HL-60 (cell line): ENCODE results near the gene PCDHB13.
"Not testable (repeated sequence)": the region's sequence is repeated elsewhere in the genome, so short reads cannot be mapped to it uniquely, and the experiment has no call there.

Experiments
- DNase-seq, 2 experiments: peaks; one replicate each; pipeline ENCODE4 v3.0.0-alpha.2; 2010 to 2020; ENCODE audit warnings: low read depth in 1 of 2, low spot score in 1 of 2
- H3K27ac ChIP-seq: fragments of 250-450 bp; sonication (Bioruptor Pico); replicated peaks from 2 replicates; pipeline ENCODE4 v1.5.1; 2020; ENCODE audit warnings: mild to moderate bottlenecking, moderate library complexity
- H3K27me3 ChIP-seq: fragments of 250-450 bp; sonication (Bioruptor Pico); 2 replicates; pipeline ENCODE4 v1.5.1; 2021; ENCODE audit warnings: mild to moderate bottlenecking, moderate library complexity; ENCODE audit not compliant: insufficient read depth, poor library complexity, severe bottlenecking
- H3K4me3 ChIP-seq: replicated peaks from 2 replicates; pipeline ENCODE4 v1.5.1; 2011; ENCODE audit warnings: mild to moderate bottlenecking, control low read depth, low read length; ENCODE audit not compliant: insufficient read depth
- GABPA ChIP-seq: IDR thresholded peaks from 2 replicates; pipeline ENCODE4 v1.6.1; 2012; ENCODE audit warnings: low read depth
- POLR2AphosphoS5 ChIP-seq: IDR thresholded peaks from 2 replicates; pipeline ENCODE4 v1.6.1; 2012; ENCODE audit warnings: low read depth
- SPI1 ChIP-seq: IDR thresholded peaks from 2 replicates; pipeline ENCODE4 v1.6.1; 2012; ENCODE audit warnings: low read depth, mild to moderate bottlenecking, borderline replicate concordance
- TF ChIP-seq, protein P1 (sequence below): IDR thresholded peaks from 2 replicates; pipeline ENCODE4 v1.6.1; 2012; ENCODE audit warnings: low read depth; ENCODE audit not compliant: insufficient replicate concordance
- TF ChIP-seq, protein P2 (sequence below): IDR thresholded peaks from one replicate; pipeline ENCODE4 v1.5.1; 2011; ENCODE audit warnings: low read length, control low read depth, inconsistent platforms; ENCODE audit not compliant: insufficient read depth

Gene PCDHB13

DNA sequence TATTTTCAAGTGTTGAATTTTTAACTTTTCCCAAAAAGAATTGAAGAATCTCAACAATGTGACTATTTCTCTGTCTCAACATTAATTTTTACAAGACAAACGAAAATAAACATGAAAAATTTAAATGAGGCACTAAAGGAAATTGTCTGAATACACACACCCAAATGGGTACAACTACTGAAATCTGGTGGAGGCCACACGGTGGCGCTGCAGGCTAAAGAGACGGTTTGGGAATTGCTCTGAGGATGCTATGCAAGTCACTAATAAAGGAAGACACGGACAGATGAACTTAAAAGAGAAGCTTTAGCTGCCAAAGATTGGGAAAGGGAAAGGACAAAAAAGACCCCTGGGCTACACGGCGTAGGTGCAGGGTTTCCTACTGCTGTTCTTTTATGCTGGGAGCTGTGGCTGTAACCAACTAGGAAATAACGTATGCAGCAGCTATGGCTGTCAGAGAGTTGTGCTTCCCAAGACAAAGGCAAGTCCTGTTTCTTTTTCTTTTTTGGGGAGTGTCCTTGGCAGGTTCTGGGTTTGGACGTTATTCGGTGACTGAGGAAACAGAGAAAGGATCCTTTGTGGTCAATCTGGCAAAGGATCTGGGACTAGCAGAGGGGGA is 21.5 kb upstream of the PCDHB13 start, which contains the start of gene PCDHB10:
PCDHB10 (plus strand) TSS at position 244 of the 616 bp plus-strand sequence; CDS start at position 444, 200 bp downstream.
- Histone ChIP-seq H3K27me3 (no peaks in the 10 kb centered on the region), H3K27ac (no peak within 1 kb of the TSS), H3K4me3 (no peak within 1 kb of the TSS)
- peak in 1 of 2 experiments; percentile 36 for DNase-seq
- TF ChIP-seq POLR2AphosphoS5 (no peak), GABPA (no peak), SPI1 (no peak)
- TF ChIP-seq, protein P1, sequence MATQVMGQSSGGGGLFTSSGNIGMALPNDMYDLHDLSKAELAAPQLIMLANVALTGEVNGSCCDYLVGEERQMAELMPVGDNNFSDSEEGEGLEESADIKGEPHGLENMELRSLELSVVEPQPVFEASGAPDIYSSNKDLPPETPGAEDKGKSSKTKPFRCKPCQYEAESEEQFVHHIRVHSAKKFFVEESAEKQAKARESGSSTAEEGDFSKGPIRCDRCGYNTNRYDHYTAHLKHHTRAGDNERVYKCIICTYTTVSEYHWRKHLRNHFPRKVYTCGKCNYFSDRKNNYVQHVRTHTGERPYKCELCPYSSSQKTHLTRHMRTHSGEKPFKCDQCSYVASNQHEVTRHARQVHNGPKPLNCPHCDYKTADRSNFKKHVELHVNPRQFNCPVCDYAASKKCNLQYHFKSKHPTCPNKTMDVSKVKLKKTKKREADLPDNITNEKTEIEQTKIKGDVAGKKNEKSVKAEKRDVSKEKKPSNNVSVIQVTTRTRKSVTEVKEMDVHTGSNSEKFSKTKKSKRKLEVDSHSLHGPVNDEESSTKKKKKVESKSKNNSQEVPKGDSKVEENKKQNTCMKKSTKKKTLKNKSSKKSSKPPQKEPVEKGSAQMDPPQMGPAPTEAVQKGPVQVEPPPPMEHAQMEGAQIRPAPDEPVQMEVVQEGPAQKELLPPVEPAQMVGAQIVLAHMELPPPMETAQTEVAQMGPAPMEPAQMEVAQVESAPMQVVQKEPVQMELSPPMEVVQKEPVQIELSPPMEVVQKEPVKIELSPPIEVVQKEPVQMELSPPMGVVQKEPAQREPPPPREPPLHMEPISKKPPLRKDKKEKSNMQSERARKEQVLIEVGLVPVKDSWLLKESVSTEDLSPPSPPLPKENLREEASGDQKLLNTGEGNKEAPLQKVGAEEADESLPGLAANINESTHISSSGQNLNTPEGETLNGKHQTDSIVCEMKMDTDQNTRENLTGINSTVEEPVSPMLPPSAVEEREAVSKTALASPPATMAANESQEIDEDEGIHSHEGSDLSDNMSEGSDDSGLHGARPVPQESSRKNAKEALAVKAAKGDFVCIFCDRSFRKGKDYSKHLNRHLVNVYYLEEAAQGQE = no peak
- TF ChIP-seq, protein P2, sequence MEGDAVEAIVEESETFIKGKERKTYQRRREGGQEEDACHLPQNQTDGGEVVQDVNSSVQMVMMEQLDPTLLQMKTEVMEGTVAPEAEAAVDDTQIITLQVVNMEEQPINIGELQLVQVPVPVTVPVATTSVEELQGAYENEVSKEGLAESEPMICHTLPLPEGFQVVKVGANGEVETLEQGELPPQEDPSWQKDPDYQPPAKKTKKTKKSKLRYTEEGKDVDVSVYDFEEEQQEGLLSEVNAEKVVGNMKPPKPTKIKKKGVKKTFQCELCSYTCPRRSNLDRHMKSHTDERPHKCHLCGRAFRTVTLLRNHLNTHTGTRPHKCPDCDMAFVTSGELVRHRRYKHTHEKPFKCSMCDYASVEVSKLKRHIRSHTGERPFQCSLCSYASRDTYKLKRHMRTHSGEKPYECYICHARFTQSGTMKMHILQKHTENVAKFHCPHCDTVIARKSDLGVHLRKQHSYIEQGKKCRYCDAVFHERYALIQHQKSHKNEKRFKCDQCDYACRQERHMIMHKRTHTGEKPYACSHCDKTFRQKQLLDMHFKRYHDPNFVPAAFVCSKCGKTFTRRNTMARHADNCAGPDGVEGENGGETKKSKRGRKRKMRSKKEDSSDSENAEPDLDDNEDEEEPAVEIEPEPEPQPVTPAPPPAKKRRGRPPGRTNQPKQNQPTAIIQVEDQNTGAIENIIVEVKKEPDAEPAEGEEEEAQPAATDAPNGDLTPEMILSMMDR = no peak

DNA sequence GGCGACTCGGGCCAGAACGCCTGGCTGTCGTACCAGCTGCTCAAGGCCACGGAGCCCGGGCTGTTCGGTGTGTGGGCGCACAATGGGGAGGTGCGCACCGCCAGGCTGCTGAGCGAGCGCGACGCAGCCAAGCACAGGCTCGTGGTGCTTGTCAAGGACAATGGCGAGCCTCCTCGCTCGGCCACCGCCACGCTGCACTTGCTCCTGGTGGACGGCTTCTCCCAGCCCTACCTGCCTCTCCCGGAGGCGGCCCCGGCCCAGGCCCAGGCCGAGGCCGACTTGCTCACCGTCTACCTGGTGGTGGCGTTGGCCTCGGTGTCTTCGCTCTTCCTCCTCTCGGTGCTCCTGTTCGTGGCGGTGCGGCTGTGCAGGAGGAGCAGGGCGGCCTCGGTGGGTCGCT is 19.4 kb upstream of the PCDHB13 start:
- H3K27ac ChIP-seq, H3K27me3 ChIP-seq, DNase-seq, H3K4me3 ChIP-seq: not testable (repeated sequence)

DNA sequence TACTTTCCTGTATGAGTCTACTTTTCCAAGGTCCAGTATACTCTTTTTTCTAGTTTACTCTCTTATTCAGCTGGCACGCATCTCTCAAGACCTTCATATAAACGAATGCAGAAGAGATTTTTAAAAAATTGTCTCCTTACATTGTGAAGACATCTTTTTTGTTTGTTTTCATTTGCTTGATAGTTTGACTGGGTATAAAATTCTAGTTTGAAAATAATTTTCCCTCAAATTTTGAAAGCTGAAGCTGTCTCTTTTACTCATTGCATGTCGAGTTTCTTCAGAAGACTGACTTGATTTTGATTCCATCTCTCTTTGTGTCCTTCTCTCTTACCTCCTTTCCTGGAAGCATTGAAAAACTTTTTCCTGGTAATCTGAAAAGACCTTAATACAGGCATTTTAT is 17.4 kb upstream of the PCDHB13 start:
- Histone ChIP-seq H3K27ac (no peak overlapping the region), H3K27me3 (no peaks in the 10 kb centered on the region), H3K4me3 (no peak overlapping the region)
- no peak for DNase-seq
- no peak for TF ChIP-seq GABPA
- TF ChIP-seq, protein P1 = no peak

DNA sequence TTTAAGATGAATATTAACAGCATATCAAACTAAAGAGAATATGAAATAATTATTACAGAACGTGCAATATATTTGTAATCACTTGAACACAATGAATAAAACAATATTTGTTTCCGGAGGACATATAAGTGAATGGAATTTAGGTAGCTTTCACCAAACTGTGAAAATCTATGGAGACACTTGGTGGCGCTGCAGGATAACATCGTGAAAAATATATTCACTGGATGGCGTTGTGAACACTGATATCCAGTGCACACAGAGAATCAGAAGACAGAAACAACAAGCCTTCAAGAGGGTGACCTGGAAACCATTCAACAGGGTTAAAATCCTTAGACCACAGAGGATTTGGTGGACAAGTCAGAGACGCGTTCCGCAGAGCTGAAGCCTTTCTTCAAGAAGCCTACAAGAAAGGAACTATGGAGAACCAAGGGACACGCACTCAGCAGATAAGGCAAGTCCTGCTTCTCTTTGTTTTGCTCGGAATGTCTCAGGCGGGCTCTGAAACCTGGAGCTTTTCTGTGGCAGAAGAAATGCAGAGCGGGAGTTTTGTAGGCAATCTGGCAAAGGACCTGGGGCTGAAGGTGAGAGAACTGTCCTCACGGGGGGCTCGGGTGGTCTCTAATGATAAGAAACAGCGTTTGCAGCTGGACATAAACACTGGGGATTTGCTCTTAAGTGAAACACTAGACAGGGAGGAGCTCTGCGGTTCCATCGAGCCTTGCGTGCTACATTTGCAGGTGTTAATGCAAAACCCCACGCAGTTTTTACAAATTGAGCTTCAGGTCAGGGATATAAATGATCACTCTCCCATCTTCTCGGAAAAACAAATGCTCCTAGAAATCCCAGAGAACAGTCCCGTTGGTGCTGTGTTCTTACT is 14.1 kb upstream of the PCDHB13 start, which contains the start of gene PCDHB11:
PCDHB11 (plus strand) TSS at position 269 of the 877 bp plus-strand sequence; CDS start at position 417, 148 bp downstream.
- TF ChIP-seq, protein P2 = no peak
- no peak for TF ChIP-seq SPI1
- TF ChIP-seq, protein P1 = no peak
- no peak for TF ChIP-seq POLR2AphosphoS5
- no peak for TF ChIP-seq GABPA
- no peak within 1 kb of the TSS for H3K4me3 ChIP-seq
- DNase-seq = no peak
- H3K27ac ChIP-seq = no peak within 1 kb of the TSS
- no peaks in the 10 kb centered on the region for H3K27me3 ChIP-seq

DNA sequence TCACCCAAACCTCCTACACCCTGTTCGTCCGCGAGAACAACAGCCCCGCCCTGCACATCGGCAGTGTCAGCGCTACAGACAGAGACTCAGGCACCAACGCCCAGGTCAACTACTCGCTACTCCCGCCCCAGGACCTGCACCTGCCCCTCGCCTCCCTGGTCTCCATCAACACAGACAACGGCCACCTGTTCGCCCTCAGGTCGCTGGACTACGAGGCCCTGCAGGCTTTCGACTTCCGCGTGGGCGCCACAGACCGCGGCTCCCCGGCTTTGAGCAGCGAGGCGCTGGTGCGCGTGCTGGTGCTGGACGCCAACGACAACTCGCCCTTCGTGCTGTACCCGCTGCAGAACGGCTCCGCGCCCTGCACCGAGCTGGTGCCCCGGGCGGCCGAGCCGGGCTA is 12.6 kb upstream of the PCDHB13 start:
- not testable (repeated sequence) for DNase-seq, H3K4me3 ChIP-seq, H3K27ac ChIP-seq, H3K27me3 ChIP-seq

DNA sequence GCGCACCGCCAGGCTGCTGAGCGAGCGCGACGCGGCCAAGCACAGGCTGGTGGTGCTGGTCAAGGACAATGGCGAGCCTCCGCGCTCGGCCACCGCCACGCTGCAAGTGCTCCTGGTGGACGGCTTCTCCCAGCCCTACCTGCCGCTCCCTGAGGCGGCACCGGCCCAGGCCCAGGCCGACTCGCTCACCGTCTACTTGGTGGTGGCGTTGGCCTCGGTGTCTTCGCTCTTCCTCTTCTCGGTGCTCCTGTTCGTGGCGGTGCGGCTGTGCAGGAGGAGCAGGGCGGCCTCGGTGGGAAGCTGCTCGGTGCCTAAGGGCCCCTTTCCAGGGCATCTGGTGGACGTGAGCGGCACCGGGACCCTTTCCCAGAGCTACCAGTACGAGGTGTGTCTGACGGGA is 12.1 kb upstream of the PCDHB13 start:
- not testable (repeated sequence) for H3K4me3 ChIP-seq, H3K27me3 ChIP-seq, H3K27ac ChIP-seq, DNase-seq
